ENCODE measurements around the gene PIGS.

GRCh38 chr17:28612936-28613872 is 41.9 kb upstream of the PIGS start:
- TF ChIP-seq CTCF (IDR thresholded peaks at IDR 0.05): peak; percentile 21 to 72 (median 48)
- no peak for TF ChIP-seq EP300 (IDR thresholded peaks at IDR 0.05)
- no peak for TF ChIP-seq POLR2AphosphoS5 (IDR thresholded peaks at IDR 0.05)
- TF ChIP-seq POLR2A (IDR thresholded peaks at IDR 0.05): no peak

Data from sigmoid colon (tissue), 4 donors.